ENCODE results near the gene FNIP1.

- TF ChIP-seq CTCF (conservative IDR thresholded peaks at IDR 0.05) (no peak), ZFX (IDR thresholded peaks at IDR 0.05) (no peak)
Measured at GRCh38 chr5:131757830-131758519, 38.8 kb downstream of the FNIP1 start.

Data from C4-2B (cell line).